B cell (primary cell): ENCODE data around the gene LPCAT3. TPM values are rescaled to one million over a fixed set of nuclear protein-coding genes. Genes with fewer than 3 reads are reported as not detected.
A peak's percentile ranks its signal among the peaks of the same experiment; 100 is the strongest.

Source experiments
- ATAC-seq: fragments of 200-7000 bp; cut with Tn5 transposase; one replicate; pipeline ENCODE4 v1.10.0; 2021; ENCODE audit warnings: low read depth, mild to moderate bottlenecking, moderate number of reproducible peaks, moderate library complexity
- CTCF ChIA-PET: fragments of 350-600 bp; sonication (Branson Sonifier 250); formaldehyde crosslinking; loops from one replicate; lab custom pipeline; 2021; ENCODE audit warnings: antibody characterized with exemption, inconsistent platforms; lab: Charles Lee
- POLR2A ChIA-PET: fragments of 350-600 bp; sonication (Branson Sonifier 250); formaldehyde crosslinking; loops from one replicate; lab custom pipeline; 2021; ENCODE audit warnings: antibody characterized with exemption; lab: Charles Lee
- DNase-seq: peaks from one replicate; pipeline ENCODE4 v3.0.0; 2013
- H2AFZ ChIP-seq: 2 replicates; pipeline ENCODE4 v1.6.1; 2012; ENCODE audit warnings: mild to moderate bottlenecking, low read depth, low read length; ENCODE audit not compliant: insufficient read depth, poor library complexity, severe bottlenecking
- H3K27ac ChIP-seq, 2 donors: 1 replicate in 1 of 2; 2 replicates in 1 of 2; pipeline ENCODE4 v1.5.1; 2012 to 2013; ENCODE audit warnings: low read length in 2 of 2, mild to moderate bottlenecking in 2 of 2, moderate library complexity in 1 of 2
- H3K27me3 ChIP-seq, 4 experiments: fragments of 200-600 bp in 1 of 4; sonication (generic) in 1 of 4; replicated peaks in 1 of 4; 1 replicate in 2 of 4; 2 replicates in 2 of 4; pipeline versions ENCODE4 v1.6.1 to v1.7.0; 2013 to 2016; ENCODE audit warnings: low read length in 3 of 4, mild to moderate bottlenecking in 2 of 4, mixed read lengths in 1 of 4, moderate library complexity in 1 of 4; ENCODE audit not compliant: insufficient read depth in 4 of 4, control insufficient read depth in 3 of 4; ENCODE audit errors: control extremely low read depth in 1 of 4
- H3K36me3 ChIP-seq, 2 experiments: replicated peaks in 1 of 2; 1 replicate in 1 of 2; 2 replicates in 1 of 2; pipeline versions ENCODE4 v1.6.1 to v1.7.1; 2013; ENCODE audit warnings: low read length in 1 of 2; ENCODE audit not compliant: insufficient read depth in 2 of 2, control insufficient read depth in 1 of 2; ENCODE audit errors: control extremely low read depth in 1 of 2, extremely low read depth in 1 of 2
- H3K4me1 ChIP-seq, 2 donors: fragments of 200-600 bp in 1 of 2; sonication (generic) in 1 of 2; 1 replicate in 1 of 2; 2 replicates in 1 of 2; pipeline versions ENCODE4 v1.5.1 to v1.6.1; 2013 to 2017; ENCODE audit warnings: low read length in 2 of 2; ENCODE audit not compliant: control insufficient read depth in 2 of 2, insufficient read depth in 2 of 2
- H3K4me2 ChIP-seq: replicated peaks from 2 replicates; pipeline ENCODE3; 2012; ENCODE audit warnings: mild to moderate bottlenecking, low read depth, low read length; ENCODE audit not compliant: poor library complexity, severe bottlenecking
- H3K4me3 ChIP-seq, 5 experiments: fragments of 200-600 bp in 1 of 5; sonication (generic) in 1 of 5; 1 replicate in 3 of 5; 2 replicates in 2 of 5; pipeline versions ENCODE4 v1.5.1 to v1.7.0; 2011 to 2016; ENCODE audit warnings: low read length in 4 of 5, mild to moderate bottlenecking in 4 of 5, low read depth in 2 of 5, control low read depth in 1 of 5, moderate library complexity in 1 of 5; ENCODE audit not compliant: insufficient read depth in 1 of 5; ENCODE audit errors: control extremely low read depth in 1 of 5, extremely low read depth in 1 of 5
- H3K79me2 ChIP-seq: fragments of 200-600 bp; sonication (generic); one replicate; pipeline ENCODE4 v1.6.0; 2016; ENCODE audit warnings: low read length; ENCODE audit not compliant: control insufficient read depth, insufficient read depth
- H3K9ac ChIP-seq: fragments of 200-600 bp; sonication (generic); 2 replicates; pipeline ENCODE4 v1.6.1; 2017; ENCODE audit warnings: mild to moderate bottlenecking, low read length, moderate library complexity
- H3K9me3 ChIP-seq, 3 donors: one replicate each; pipeline versions ENCODE4 v1.6.1 to v1.7.1; 2013; ENCODE audit warnings: low read length in 2 of 3; ENCODE audit not compliant: control insufficient read depth in 2 of 3, insufficient read depth in 1 of 3; ENCODE audit errors: control extremely low read depth in 1 of 3
- H4K20me1 ChIP-seq: 2 replicates; pipeline ENCODE4 v1.6.0; 2012; ENCODE audit warnings: mild to moderate bottlenecking, low read length; ENCODE audit not compliant: insufficient read depth, control insufficient read depth, poor library complexity, severe bottlenecking
- H3K27ac Mint-ChIP-seq: one replicate; pipeline ENCODE4 v1.8.0; 2021; ENCODE audit warnings: mixed read lengths
- H3K27me3 Mint-ChIP-seq: one replicate; pipeline ENCODE4 v1.8.0; 2021; ENCODE audit warnings: mixed read lengths
- H3K4me1 Mint-ChIP-seq: one replicate; pipeline ENCODE4 v1.8.0; 2021; ENCODE audit warnings: mixed read lengths
- H3K4me3 Mint-ChIP-seq: one replicate; pipeline ENCODE4 v1.8.0; 2021; ENCODE audit warnings: mixed read lengths
- H3K9me3 Mint-ChIP-seq: one replicate; pipeline ENCODE4 v1.8.0; 2022; ENCODE audit warnings: mixed read lengths; ENCODE audit not compliant: insufficient read depth
- CTCF ChIP-seq: fragments of 200-600 bp; IDR thresholded peaks from one replicate; pipeline ENCODE4 v1.8.0; 2022; ENCODE audit warnings: antibody characterized with exemption, mild to moderate bottlenecking
- EZH2 ChIP-seq: IDR thresholded peaks from 2 replicates; pipeline ENCODE4 v1.6.1; 2012; ENCODE audit warnings: borderline replicate concordance, low read depth, mild to moderate bottlenecking, moderate library complexity, low read length; ENCODE audit not compliant: insufficient read depth, poor library complexity, severe bottlenecking
- WGBS: methylation state at CpG from one replicate; pipeline ENCODE4 v1.1.5; 2013; ENCODE audit warnings: missing lambda C conversion rate; ENCODE audit not compliant: insufficient coverage; 5-methylcytosine and 5-hydroxymethylcytosine counted together
- intact Hi-C: fragments of 100-400 bp; cut with micrococcal nuclease; formaldehyde crosslinking; loops from one replicate; pipeline ENCODE4 v1.10.0; 2022
- polyA plus RNA-seq: library from polyadenylated mRNA; depleted of rRNA; stranded (reverse); fragments of >200 nt; gene quantifications from 2 replicates; pipeline ENCODE4 v1.2.3, GENCODE V29; 2012
- total RNA-seq, 2 donors: library from RNA; stranded (reverse); fragments of 120-200 nt in 1 of 2; gene quantifications; 1 replicate in 1 of 2; 2 replicates in 1 of 2; pipeline versions ENCODE4 v1.2.3 to v1.2.4, GENCODE V29; 2013 to 2022

LPCAT3 gene
- total and polyA plus RNA-seq, 2 donors (not counting 1 experiment from before 2014, with no cell fraction given) = 17.6 to 26.2 TPM

GRCh38 chr12:6959805-6960592, 58.3 kb downstream of the LPCAT3 start:
- H4K20me1 ChIP-seq = peaks cover 24% of the 10 kb centered on the region
- WGBS = 68% methylated on average over 12 of the region's 26 CpGs
- ChIA-PET CTCF (interaction anchor here (0.6 to 13.5 kb wide), 12 partner anchors 8 to 207 kb away, joined by 3 to 944 read pairs (median 5); partner anchors contain the start of genes C12orf57, LPCAT3, MLF2 and PTPN6), POLR2A (interaction anchor here (0.6 to 18.2 kb wide), 7 partner anchors 10 to 87 kb away, joined by 3 to 662 read pairs (median 5); partner anchors contain the start of genes C12orf57, EMG1, PHB2 and PTPN6)
- peak overlapping the region in 4 of 5 experiments; percentile 43 to 57 (median 50) for H3K4me3 ChIP-seq
- peaks cover 95 to 98% of the 10 kb centered on the region in 2 donors for H3K4me1 ChIP-seq
- H3K27me3 ChIP-seq = no peaks in the 10 kb centered on the region
- TF ChIP-seq EZH2 (no peak), CTCF (no peak)
- no peak overlapping the region for H2AFZ ChIP-seq
- no peak for ATAC-seq
- H3K9ac ChIP-seq = peak overlapping the region; percentile 69
- Mint-ChIP-seq H3K27me3 (no peaks in the 10 kb centered on the region), H3K27ac (peak overlapping the region; percentile 98), H3K9me3 (no peaks in the 10 kb centered on the region), H3K4me1 (peaks cover 93% of the 10 kb centered on the region), H3K4me3 (peak overlapping the region; percentile 91)
- peaks cover 54% of the 10 kb centered on the region for H3K79me2 ChIP-seq
- no peak for DNase-seq
- H3K4me2 ChIP-seq = peak overlapping the region; percentile 92
- H3K27ac ChIP-seq = peak overlapping the region; percentile 95 to 99
- H3K9me3 ChIP-seq = no peaks in the 10 kb centered on the region
- intact Hi-C loops = loop anchor here (1.0 to 2.0 kb wide), 2 partner anchors 9 to 91 kb away; partner anchors contain the start of gene PTPN6
- H3K36me3 ChIP-seq = peaks cover 0 to 70% of the 10 kb centered on the region in 2 experiments
